K562 (cell line): ENCODE results near the gene TFPI. TPM values are rescaled to one million over a fixed set of nuclear protein-coding genes. Genes with fewer than 3 reads are reported as not detected.

ENCODE experiments used
- ATAC-seq: fragments of 200-7000 bp; cut with Tn5 transposase; 3 replicates; pipeline ENCODE4 v1.9.1; 2020; ENCODE audit warnings: moderate library complexity
- BruUV-seq: library from RNA; stranded (reverse); fragments of 400-500 nt; replicated peaks from 2 replicates; lab custom pipeline; 2021; lab: Mats Ljungman, UMichigan
- CTCF ChIA-PET: fragments of 300-600 bp; formaldehyde crosslinking; extraction: SDS; loops from one replicate; lab custom pipeline; 2021; ENCODE audit warnings: low intra/inter-chr PET ratio; lab: Yijun Ruan, JAX
- POLR2A ChIA-PET: fragments of 300-600, 350-650 bp; sonication (Branson Sonifier 250); formaldehyde crosslinking; extraction: SDS; loops from one replicate; lab custom pipeline; 2021; ENCODE audit warnings: antibody characterized with exemption, inconsistent platforms; lab: Yijun Ruan, JAX
- DNase-seq, 4 experiments: peaks; one replicate each; pipeline versions ENCODE4 v3.0.0 to v3.0.0-alpha.2; 2011 to 2018; ENCODE audit warnings: low spot score in 3 of 4, mixed read lengths in 3 of 4; ENCODE audit errors: extremely low read depth in 1 of 4
- FAIRE-seq: peaks from 2 replicates; lab custom pipeline; 2011; peaks lifted over from hg19 to GRCh38; lab: Jason Lieb, UNC
- H2AFZ ChIP-seq: 2 replicates; pipeline ENCODE4 v1.6.0; 2011; ENCODE audit warnings: low read depth, low read length, control low read depth, inconsistent platforms
- H3K27ac ChIP-seq: fragments of 200-600 bp; 3 replicates; pipeline ENCODE4 v1.8.0; 2011; ENCODE audit warnings: low read depth, mild to moderate bottlenecking, control low read depth, inconsistent platforms, low read length, moderate library complexity, mixed read lengths; ENCODE audit errors: extremely low read depth
- H3K27me3 ChIP-seq, 2 experiments: fragments of 300-600 bp in 1 of 2; 2 replicates in 1 of 2; 3 replicates in 1 of 2; pipeline versions ENCODE4 v1.6.0 to v1.8.0; 2011; ENCODE audit warnings: inconsistent platforms in 2 of 2, low read length in 2 of 2, mild to moderate bottlenecking in 1 of 2, mixed read lengths in 1 of 2, moderate library complexity in 1 of 2; ENCODE audit not compliant: control insufficient read depth in 2 of 2, insufficient read depth in 2 of 2
- H3K36me3 ChIP-seq: fragments of 300-600 bp; 3 replicates; pipeline ENCODE4 v1.8.0; 2011; ENCODE audit warnings: mild to moderate bottlenecking, low read length, inconsistent platforms; ENCODE audit not compliant: control insufficient read depth, insufficient read depth
- H3K4me1 ChIP-seq, 2 experiments: fragments of 200-600 bp in 1 of 2; replicated peaks in 1 of 2; 2 replicates in 1 of 2; 3 replicates in 1 of 2; pipeline versions ENCODE4 v1.5.1 to v1.8.0; 2011; ENCODE audit warnings: inconsistent platforms in 2 of 2, low read length in 2 of 2, mild to moderate bottlenecking in 1 of 2, mixed read lengths in 1 of 2, moderate library complexity in 1 of 2; ENCODE audit not compliant: control insufficient read depth in 2 of 2, insufficient read depth in 2 of 2
- H3K4me2 ChIP-seq: 2 replicates; pipeline ENCODE4 v1.6.1; 2011; ENCODE audit warnings: low read length, control low read depth, inconsistent platforms, mixed read lengths; ENCODE audit not compliant: insufficient read depth
- H3K4me3 ChIP-seq: fragments of 200-600 bp; sonication (generic), shearing (Covaris generic); 2 replicates; pipeline ENCODE4 v1.5.1; 2016; ENCODE audit warnings: control low read depth, inconsistent platforms
- H3K79me2 ChIP-seq: fragments of 200-600 bp; 3 replicates; pipeline ENCODE4 v1.8.0; 2011; ENCODE audit warnings: low read length, inconsistent platforms; ENCODE audit not compliant: control insufficient read depth, insufficient read depth
- H3K9ac ChIP-seq, 2 experiments: 2 replicates each; pipeline versions ENCODE4 v1.6.0 to v1.6.1; 2011; ENCODE audit warnings: low read depth in 2 of 2, low read length in 2 of 2, control low read depth in 1 of 2, inconsistent platforms in 1 of 2, mild to moderate bottlenecking in 1 of 2, mixed read lengths in 1 of 2; ENCODE audit not compliant: insufficient read depth in 1 of 2
- H3K9me1 ChIP-seq: one replicate; pipeline ENCODE4 v1.6.0; 2011; ENCODE audit warnings: inconsistent platforms, mild to moderate bottlenecking, low read length, moderate library complexity; ENCODE audit not compliant: control insufficient read depth, insufficient read depth
- H3K9me3 ChIP-seq: replicated peaks from 2 replicates; pipeline ENCODE4 v1.5.1; 2011; ENCODE audit warnings: low read depth, low read length, inconsistent platforms; ENCODE audit not compliant: control insufficient read depth, insufficient read depth
- H4K20me1 ChIP-seq: replicated peaks from 2 replicates; pipeline ENCODE4 v1.6.1; 2011; ENCODE audit warnings: low read length, inconsistent platforms, mixed read lengths; ENCODE audit not compliant: control insufficient read depth, insufficient read depth
- BRD9 ChIP-seq: fragments of 450-650 bp; IDR thresholded peaks from 2 replicates; pipeline ENCODE4 v1.6.1; 2018; ENCODE audit warnings: low read depth; ENCODE audit not compliant: partially characterized antibody
- C11orf30 ChIP-seq: fragments of 450-650 bp; IDR thresholded peaks from 2 replicates; pipeline ENCODE4 v1.6.1; 2016; ENCODE audit warnings: low read depth, mild to moderate bottlenecking
- FOXK2 ChIP-seq, 2 experiments: fragments of 450-650 bp; IDR thresholded peaks in 1 of 2; conservative IDR thresholded peaks in 1 of 2; 2 replicates each; pipeline ENCODE4 v1.6.1; 2016; ENCODE audit warnings: low read depth in 2 of 2, mild to moderate bottlenecking in 1 of 2
- GTF2E2 ChIP-seq: fragments of 200-800 bp; sonication (Bioruptor generic); IDR thresholded peaks from 2 replicates; pipeline ENCODE4 v1.6.1; 2016; ENCODE audit warnings: missing genetic modification characterization, missing compliant biosample characterization
- HDAC3 ChIP-seq: fragments of 450-650 bp; IDR thresholded peaks from 2 replicates; pipeline ENCODE4 v1.6.1; 2018; ENCODE audit warnings: borderline replicate concordance, mild to moderate bottlenecking, moderate library complexity; ENCODE audit not compliant: partially characterized antibody
- HDGF ChIP-seq: fragments of 450-650 bp; IDR thresholded peaks from 2 replicates; pipeline ENCODE4 v1.6.1; 2016
- HINFP ChIP-seq: fragments of 450-650 bp; conservative IDR thresholded peaks from 2 replicates; pipeline ENCODE4 v1.6.1; 2016; ENCODE audit warnings: missing genetic modification characterization, low read depth, mild to moderate bottlenecking, control low read depth, missing compliant biosample characterization
- KAT7 ChIP-seq: sonication (generic); formaldehyde crosslinking; IDR thresholded peaks from 2 replicates; pipeline ENCODE4 v1.8.0; 2022; ENCODE audit warnings: missing genetic modification reagents, mild to moderate bottlenecking, borderline replicate concordance
- POLR2AphosphoS5 ChIP-seq: IDR thresholded peaks from 2 replicates; pipeline ENCODE4 v1.6.1; 2011; ENCODE audit warnings: mild to moderate bottlenecking, low read depth, low read length, moderate library complexity; ENCODE audit not compliant: control insufficient read depth, insufficient read depth
- RBM17 ChIP-seq: fragments of 200-400 bp; formaldehyde crosslinking; IDR thresholded peaks from 2 replicates; pipeline ENCODE4 v1.6.1; 2017; ENCODE audit warnings: low read depth, mild to moderate bottlenecking, low read length, borderline replicate concordance
- ZNF184 ChIP-seq: sonication (generic); formaldehyde crosslinking; IDR thresholded peaks from 2 replicates; pipeline ENCODE4 v1.5.0; 2020; ENCODE audit warnings: missing genetic modification reagents
- ZNF408 ChIP-seq: fragments of 250-450 bp; sonication (Bioruptor Pico); IDR thresholded peaks from 2 replicates; pipeline ENCODE4 v1.4.0; 2020; ENCODE audit warnings: low read depth, mild to moderate bottlenecking, moderate library complexity
- ZNF436 ChIP-seq: fragments of 250-450, 450-650 bp; sonication (Bioruptor Pico); formaldehyde crosslinking; IDR thresholded peaks from 2 replicates; pipeline ENCODE4 v1.7.0; 2020; ENCODE audit warnings: mild to moderate bottlenecking
- ZNF696 ChIP-seq: fragments of 250-450 bp; sonication (Bioruptor Pico); conservative IDR thresholded peaks from 2 replicates; pipeline ENCODE4 v1.4.0; 2020; ENCODE audit warnings: mild to moderate bottlenecking, moderate library complexity
- WGBS: fragments of 100-300 bp; shearing (Covaris generic); methylation state at CpG from one replicate; pipeline ENCODE4 v1.1.6; 2016; ENCODE audit warnings: low coverage, mixed read lengths; ENCODE audit not compliant: insufficient coverage; ENCODE audit errors: missing lambda C conversion rate; 5-methylcytosine and 5-hydroxymethylcytosine counted together
- in situ Hi-C: fragments of 300-500 bp; cut with MboI; formaldehyde crosslinking; loops from 4 replicates; pipeline ENCODE4 v1.15.0; 2018; ENCODE audit warnings: inconsistent platforms, mixed read lengths
- intact Hi-C: fragments of 100-400 bp; cut with micrococcal nuclease; formaldehyde crosslinking; loops from 2 replicates; pipeline ENCODE4 v1.14.2; 2022
- polyA plus RNA-seq, 8 experiments: library from polyadenylated mRNA; depleted of rRNA in 4 of 8; stranded (reverse) in 5 of 8; unstranded in 3 of 8; fragments of >200 nt; fragmentation: Nextera tagmentation in 2 of 8; fragmentation: Illumina TruSeq in 1 of 8; extraction: Ambion mirVana in 2 of 8; extraction: Trizol in 1 of 8; gene quantifications; 2 replicates each; pipeline versions ENCODE4 v1.2.1 to v1.2.3, GENCODE V29; 2011 to 2014; ENCODE audit warnings: inconsistent platforms in 1 of 8, missing spikeins in 1 of 8
- total RNA-seq, 7 experiments: library from RNA; depleted of rRNA in 6 of 7; stranded (reverse); fragments of >200 nt in 6 of 7; fragmentation: Illumina TruSeq in 2 of 7; extraction: Trizol in 2 of 7; gene quantifications; 2 replicates each; pipeline versions ENCODE4 v1.2.1 to v1.2.3, GENCODE V29; 2011 to 2021; ENCODE audit warnings: low replicate concordance in 1 of 7

The TFPI gene
- total and polyA plus RNA-seq, 9 of the 15 experiments (the other 6 are each of a cell fraction or from before 2014, with no cell fraction given): 53.5 to 219 (median 100) TPM

- peaks cover 82% of the 10 kb centered on the region for H3K79me2 ChIP-seq
- no peaks in the 10 kb centered on the region for H3K9me3 ChIP-seq
- CTCF ChIA-PET: no interaction called here
- in situ Hi-C loops: no loop called here
- ATAC-seq: peak; percentile 6
- H3K36me3 ChIP-seq: peaks cover 26% of the 10 kb centered on the region
- no peak overlapping the region for H2AFZ ChIP-seq
- no peaks in the 10 kb centered on the region for H3K9me1 ChIP-seq
- no peak for FAIRE-seq
- WGBS: 23% methylated on average over 1 of the region's 1 CpG
- H3K27ac ChIP-seq: peak overlapping the region; percentile 4; the same call in 1 of the 3 replicates
- H3K4me1 ChIP-seq: peaks cover 0 to 24% of the 10 kb centered on the region in 2 experiments; a peak in 3 of 5 replicates
- intact Hi-C loops: no loop called here
- no peak overlapping the region for H3K4me3 ChIP-seq
- POLR2A ChIA-PET: interaction anchor here (3.7 kb wide), 1 partner anchor 11 kb away, joined by 13 read pairs; no protein-coding TSS in a partner anchor
- no TSS peak for BruUV-seq
- peak overlapping the region; percentile 63 for H3K4me2 ChIP-seq
- H3K9ac ChIP-seq: peak overlapping the region in 1 of 2 experiments; percentile 95; a peak in 1 of 4 replicates
- no peak for DNase-seq
- H3K27me3 ChIP-seq: no peaks in the 10 kb centered on the region
- peak; percentile 17; the same call in 1 of the 2 replicates for TF ChIP-seq POLR2AphosphoS5
- TF ChIP-seq ZNF696 (CRISPR knock-in tag): no peak
- no peaks in the 10 kb centered on the region for H4K20me1 ChIP-seq
These were observed 3.4 kb downstream of the TFPI start for GRCh38 chr2:187550857-187551256.

- FAIRE-seq: no peak
- Histone ChIP-seq H3K79me2 (peaks cover 87% of the 10 kb centered on the region), H2AFZ (no peak overlapping the region), H3K9me3 (no peaks in the 10 kb centered on the region), H3K4me1 (peaks cover 0 to 24% of the 10 kb centered on the region in 2 experiments; a peak in 3 of 5 replicates), H3K27me3 (no peaks in the 10 kb centered on the region), H3K9ac (peak overlapping the region in 1 of 2 experiments; percentile 15; a peak in 2 of 4 replicates), H3K4me3 (no peak overlapping the region), H3K27ac (no peak overlapping the region; the same call in 2 of the 3 replicates), H3K4me2 (no peak overlapping the region; the same call in 1 of the 2 replicates), H3K36me3 (peaks cover 30% of the 10 kb centered on the region), H4K20me1 (no peaks in the 10 kb centered on the region), H3K9me1 (no peaks in the 10 kb centered on the region)
- DNase-seq: no peak
- ChIA-PET POLR2A (interaction anchor here (1.5 to 3.7 kb wide), 2 partner anchors 10 to 24 kb away, joined by 3 to 13 read pairs; no protein-coding TSS in a partner anchor), CTCF (no interaction called here)
- WGBS: 40% methylated on average over 3 of the region's 3 CpGs
- intact Hi-C loops (loop anchor here (5.0 to 10.0 kb wide), 2 partner anchors 43 to 955 kb away; partner anchors contain the start of gene ITGAV), in situ Hi-C loops (no loop called here)
- BruUV-seq: no TSS peak
- ATAC-seq: peak; percentile 6
- TF ChIP-seq BRD9: no peak
- no peak for TF ChIP-seq C11orf30
- TF ChIP-seq GTF2E2: no peak
- TF ChIP-seq FOXK2 (conservative IDR thresholded peaks at IDR 0.05 in 1 of 2, IDR thresholded peaks at IDR 0.05 in 1 of 2; ENCODE audit: low read depth in 2 of 2): no peak
- TF ChIP-seq KAT7: no peak
- no peak for TF ChIP-seq HDGF
- no peak for TF ChIP-seq RBM17
- TF ChIP-seq HINFP (tag): no peak
- TF ChIP-seq ZNF184: no peak
- no peak for TF ChIP-seq ZNF408 (CRISPR knock-in tag)
- TF ChIP-seq HDAC3: no peak
- TF ChIP-seq ZNF436 (CRISPR knock-in tag): no peak
These were observed 4.2 kb downstream of the TFPI start for GRCh38 chr2:187549951-187550555.
